Large intestine (tissue), 3 donors: ENCODE data around the gene SEMA3B. TPM values are rescaled to one million over a fixed set of nuclear protein-coding genes. Genes with fewer than 3 reads are reported as not detected.
"Not testable (repeated sequence)": the region's sequence is repeated elsewhere in the genome, so short reads cannot be mapped to it uniquely, and the experiment has no call there.

Experiments
- DNase-seq, 2 donors: peaks; one replicate each; pipeline versions ENCODE4 v3.0.0 to v3.0.0-alpha.2; 2013
- H3K27ac ChIP-seq: one replicate; pipeline ENCODE4 v1.5.1; 2013; ENCODE audit warnings: low read length
- H3K27me3 ChIP-seq: 2 replicates; pipeline ENCODE4 v1.6.1; 2013; ENCODE audit warnings: low read length; ENCODE audit not compliant: control insufficient read depth, insufficient read depth
- H3K36me3 ChIP-seq: 2 replicates; pipeline ENCODE4 v1.6.1; 2013; ENCODE audit warnings: low read length; ENCODE audit not compliant: control insufficient read depth, insufficient read depth
- H3K4me1 ChIP-seq: one replicate; pipeline ENCODE4 v1.6.1; 2013; ENCODE audit warnings: low read length; ENCODE audit not compliant: control insufficient read depth, insufficient read depth
- H3K4me3 ChIP-seq: one replicate; pipeline ENCODE4 v1.5.1; 2013; ENCODE audit warnings: low read length
- H3K9me3 ChIP-seq: one replicate; pipeline ENCODE4 v1.6.1; 2013; ENCODE audit warnings: mild to moderate bottlenecking, low read depth, low read length, moderate library complexity; ENCODE audit not compliant: control insufficient read depth
- WGBS: methylation state at CpG from one replicate; pipeline ENCODE4 v1.1.5; 2013; ENCODE audit warnings: low lambda C conversion rate; ENCODE audit not compliant: insufficient coverage; 5-methylcytosine and 5-hydroxymethylcytosine counted together
- polyA plus RNA-seq: library from polyadenylated mRNA; unstranded; fragments of 120-200 nt; gene quantifications from one replicate; pipeline ENCODE4 v1.2.1, GENCODE V29; 2013

Gene SEMA3B
- polyA plus RNA-seq, 1 donor: 87.0 TPM

- Histone ChIP-seq H3K27ac (peak overlapping the region; percentile 59), H3K4me3 (peak overlapping the region; percentile 86), H3K4me1 (peaks cover 24% of the 10 kb centered on the region), H3K36me3 (peaks cover 15% of the 10 kb centered on the region), H3K9me3 (no peaks in the 10 kb centered on the region), H3K27me3 (no peaks in the 10 kb centered on the region)
- peak; percentile 70 to 78 for DNase-seq
- WGBS: no CpG with 5 or more reads among the region's 31 CpGs
These were observed 31.0 kb upstream of the SEMA3B start for GRCh38 chr3:50237754-50238548.

GRCh38 chr3:50238549-50239026, 30.4 kb upstream of the SEMA3B start:
- H3K9me3 ChIP-seq: no peaks in the 10 kb centered on the region
- H3K4me1 ChIP-seq: peaks cover 24% of the 10 kb centered on the region
- H3K27me3 ChIP-seq: no peaks in the 10 kb centered on the region
- peak overlapping the region; percentile 59 for H3K27ac ChIP-seq
- no CpG with 5 or more reads among the region's 7 CpGs for WGBS
- peaks cover 21% of the 10 kb centered on the region for H3K36me3 ChIP-seq
- peak; percentile 67 to 68 for DNase-seq
- peak overlapping the region; percentile 86 for H3K4me3 ChIP-seq

GRCh38 chr3:50239649-50240048, 29.3 kb upstream of the SEMA3B start:
- Histone ChIP-seq H3K27ac (no peak overlapping the region), H3K4me1 (peaks cover 24% of the 10 kb centered on the region), H3K4me3 (no peak overlapping the region), H3K27me3 (no peaks in the 10 kb centered on the region), H3K9me3 (no peaks in the 10 kb centered on the region), H3K36me3 (peaks cover 27% of the 10 kb centered on the region)
- WGBS: no CpG with 5 or more reads among the region's 4 CpGs
- DNase-seq: no peak

DNA sequence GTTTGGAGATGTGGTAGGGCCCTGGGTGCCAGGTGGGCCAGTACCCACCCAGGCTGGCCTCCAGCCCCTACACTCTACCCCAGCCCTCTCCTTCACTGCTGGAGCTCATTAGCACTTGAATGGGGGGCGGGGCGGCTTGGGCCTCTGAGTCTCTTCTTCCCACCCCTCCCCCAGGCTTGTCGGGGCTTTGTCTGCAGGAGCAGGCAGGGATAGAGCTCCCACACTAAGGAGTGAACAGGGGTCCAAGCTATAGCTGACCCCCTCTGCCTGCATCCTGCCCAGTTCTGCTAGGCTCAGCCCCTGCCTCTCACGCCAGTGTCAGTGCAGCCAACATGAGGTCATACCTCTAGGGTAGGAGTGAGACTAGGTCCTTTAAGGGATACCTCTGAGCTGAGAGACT, 27.8 kb upstream of the SEMA3B start:
- no peak overlapping the region for H3K4me3 ChIP-seq
- no peak overlapping the region for H3K27ac ChIP-seq
- no peaks in the 10 kb centered on the region for H3K27me3 ChIP-seq
- WGBS: no CpG with 5 or more reads among the region's 4 CpGs
- DNase-seq: no peak
- no peaks in the 10 kb centered on the region for H3K9me3 ChIP-seq
- H3K36me3 ChIP-seq: peaks cover 29% of the 10 kb centered on the region
- peaks cover 28% of the 10 kb centered on the region for H3K4me1 ChIP-seq

- H3K36me3 ChIP-seq: peaks cover 29% of the 10 kb centered on the region
- WGBS: no CpG with 5 or more reads among the region's 7 CpGs
- no peak overlapping the region for H3K4me3 ChIP-seq
- peaks cover 35% of the 10 kb centered on the region for H3K4me1 ChIP-seq
- H3K27me3 ChIP-seq: no peaks in the 10 kb centered on the region
- H3K9me3 ChIP-seq: no peaks in the 10 kb centered on the region
- peak overlapping the region; percentile 17 for H3K27ac ChIP-seq
- DNase-seq: no peak
These were observed 27.1 kb upstream of the SEMA3B start for GRCh38 chr3:50241713-50242380.

DNA sequence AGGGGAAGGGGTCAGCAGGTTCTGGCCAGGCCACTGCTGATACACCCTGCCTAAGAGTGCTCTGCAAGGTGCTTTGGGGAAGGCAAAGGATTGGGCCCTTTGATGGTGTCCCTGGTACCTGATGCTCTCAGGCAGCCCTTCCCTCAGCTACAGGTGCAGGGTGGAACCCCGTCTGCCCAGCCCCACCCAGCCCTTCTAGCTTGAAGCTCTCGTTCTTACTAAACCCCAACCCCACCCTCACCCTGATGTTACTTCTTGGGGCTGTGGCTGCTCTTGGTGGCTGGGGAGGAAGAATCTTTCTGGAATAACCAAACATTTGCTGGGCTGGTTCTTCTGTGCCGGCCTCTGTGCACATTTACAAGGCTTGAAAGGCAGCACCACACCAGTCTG, 26.6 kb upstream of the SEMA3B start:
- Histone ChIP-seq H3K4me1 (peaks cover 38% of the 10 kb centered on the region), H3K36me3 (peaks cover 34% of the 10 kb centered on the region)
- no CpG with 5 or more reads among the region's 3 CpGs for WGBS

DNA sequence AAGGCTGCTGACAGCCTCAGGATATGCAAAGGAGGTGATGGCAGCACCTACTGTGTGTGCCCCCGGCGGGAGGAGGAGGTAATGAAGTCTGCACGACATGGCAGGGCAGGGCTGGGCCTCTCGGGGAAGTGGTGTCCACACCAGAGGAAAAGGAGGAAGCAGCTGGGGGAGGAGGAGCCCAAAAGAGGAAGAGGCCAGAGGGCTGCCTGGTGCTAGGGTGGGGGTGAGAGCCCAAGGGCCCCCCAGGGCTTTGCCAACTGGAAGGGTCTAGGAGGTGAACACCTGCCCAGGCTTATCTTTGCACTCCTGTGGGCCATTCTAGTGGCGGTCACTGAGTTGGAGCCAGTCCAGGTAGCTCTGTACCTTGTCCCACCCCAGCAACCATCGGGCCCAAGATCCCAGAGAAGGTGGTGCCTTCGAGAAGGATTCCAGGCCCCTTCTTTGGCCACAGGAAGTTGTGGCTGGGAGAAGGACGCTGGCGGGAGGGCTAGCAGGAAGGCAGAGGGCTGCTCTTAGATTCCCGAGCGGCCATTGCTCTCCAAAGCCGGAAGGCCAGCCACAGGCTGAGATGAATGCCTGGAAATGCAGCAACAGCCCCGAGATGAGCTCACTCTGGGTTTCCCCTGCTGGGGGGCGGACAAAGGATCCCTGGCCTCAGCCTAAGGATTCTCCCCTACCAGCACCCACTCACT, 25.9 kb upstream of the SEMA3B start:
- H3K4me3 ChIP-seq: no peak overlapping the region
- no CpG with 5 or more reads among the region's 14 CpGs for WGBS
- no peaks in the 10 kb centered on the region for H3K9me3 ChIP-seq
- H3K27ac ChIP-seq: peak overlapping the region; percentile 41
- H3K4me1 ChIP-seq: peaks cover 40% of the 10 kb centered on the region
- H3K27me3 ChIP-seq: no peaks in the 10 kb centered on the region
- DNase-seq: no peak
- H3K36me3 ChIP-seq: peaks cover 38% of the 10 kb centered on the region

More for the DNA sequence above, 26.6 kb upstream of the SEMA3B start:
- H3K9me3 ChIP-seq: no peaks in the 10 kb centered on the region
- H3K4me3 ChIP-seq: no peak overlapping the region
- DNase-seq: no peak
- H3K27ac ChIP-seq: peak overlapping the region; percentile 41
- no peaks in the 10 kb centered on the region for H3K27me3 ChIP-seq

DNA sequence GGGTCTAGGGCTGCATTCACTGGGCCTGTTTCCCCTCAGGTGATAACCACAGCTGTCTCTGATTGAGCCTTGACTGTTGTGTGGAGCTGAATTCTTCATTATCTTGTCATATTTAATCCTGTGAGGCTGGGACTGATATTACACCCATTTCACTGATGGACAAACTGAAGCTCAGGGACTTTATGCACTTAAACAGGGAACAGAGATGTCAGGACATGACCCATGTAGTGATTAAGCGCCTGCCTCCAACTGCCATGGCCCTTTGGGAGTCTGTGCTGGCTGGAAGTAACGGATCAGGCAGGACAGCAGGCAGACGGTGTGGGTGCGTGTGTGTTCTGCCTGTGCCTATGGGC, 25.4 kb upstream of the SEMA3B start:
- WGBS: no CpG with 5 or more reads among the region's 4 CpGs
- H3K27ac ChIP-seq: peak overlapping the region; percentile 41
- no peak for DNase-seq
- H3K4me3 ChIP-seq: no peak overlapping the region
- H3K36me3 ChIP-seq: peaks cover 42% of the 10 kb centered on the region
- H3K27me3 ChIP-seq: no peaks in the 10 kb centered on the region
- H3K4me1 ChIP-seq: peaks cover 40% of the 10 kb centered on the region
- H3K9me3 ChIP-seq: no peaks in the 10 kb centered on the region

DNA sequence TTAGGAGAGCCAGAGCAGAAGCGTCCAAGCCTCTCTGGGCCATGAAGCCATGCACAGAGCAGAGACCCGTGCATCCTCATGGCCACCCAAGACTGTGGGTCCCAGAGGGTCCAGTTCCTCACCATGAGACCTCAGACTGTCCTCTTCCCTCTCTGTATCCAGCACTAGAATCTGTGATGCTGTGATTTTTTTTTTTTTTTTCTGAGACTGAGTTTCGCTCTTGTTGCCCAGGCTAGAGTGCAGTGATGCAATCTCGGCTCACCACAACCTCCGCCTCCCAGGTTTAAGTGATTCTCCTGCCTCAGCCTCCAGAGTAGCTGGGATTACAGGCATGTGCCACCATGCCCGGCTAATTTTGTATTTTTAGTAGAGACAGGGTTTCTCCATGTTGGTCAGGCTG, 24.1 kb upstream of the SEMA3B start:
- not testable (repeated sequence) for H3K27me3 ChIP-seq, H3K27ac ChIP-seq, H3K9me3 ChIP-seq, H3K4me3 ChIP-seq, DNase-seq
- H3K4me1 ChIP-seq: peaks cover 39% of the 10 kb centered on the region
- peaks cover 44% of the 10 kb centered on the region for H3K36me3 ChIP-seq
- WGBS: no CpG with 5 or more reads among the region's 6 CpGs

DNA sequence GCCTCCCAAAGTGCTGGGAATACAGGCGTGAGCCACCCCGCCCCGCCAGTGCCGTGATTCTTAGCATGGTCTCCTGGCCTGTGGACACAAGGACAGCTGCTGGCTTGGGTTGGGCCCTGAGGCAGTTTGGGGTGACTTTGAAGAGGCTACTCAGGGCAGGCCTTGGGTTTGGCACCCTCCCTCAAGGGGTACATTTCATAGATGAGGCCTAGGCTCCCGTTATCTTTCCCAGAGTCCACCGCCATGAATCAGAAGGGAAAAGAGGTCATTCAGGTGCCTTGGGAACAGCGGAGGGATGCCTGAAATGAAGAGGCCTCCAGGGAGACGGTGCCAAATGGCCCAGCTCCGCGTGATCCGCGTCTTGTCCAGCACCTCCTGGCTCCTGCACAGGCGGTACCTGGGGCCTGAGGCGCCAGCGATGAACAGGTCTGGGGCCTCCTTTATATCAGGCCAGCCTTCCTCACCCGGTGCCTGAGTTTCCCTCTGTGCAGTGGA, 23.6 kb upstream of the SEMA3B start:
- peak overlapping the region; percentile 70 for H3K27ac ChIP-seq
- WGBS: no CpG with 5 or more reads among the region's 16 CpGs
- H3K9me3 ChIP-seq: no peaks in the 10 kb centered on the region
- no peak for DNase-seq
- peaks cover 40% of the 10 kb centered on the region for H3K4me1 ChIP-seq
- no peaks in the 10 kb centered on the region for H3K27me3 ChIP-seq
- peaks cover 45% of the 10 kb centered on the region for H3K36me3 ChIP-seq
- no peak overlapping the region for H3K4me3 ChIP-seq
